Chondrocyte (in vitro differentiated cells): ENCODE data around the gene FBXO44. TPM values are rescaled to one million over a fixed set of nuclear protein-coding genes. Genes with fewer than 3 reads are reported as not detected.
A peak's percentile ranks its signal among the peaks of the same experiment; 100 is the strongest.

Experiments used
- DNase-seq: peaks from one replicate; pipeline ENCODE4 v3.0.0; 2021; ENCODE audit warnings: mixed read lengths, low spot score
- H3K27ac Mint-ChIP-seq: one replicate; pipeline ENCODE4 v1.8.0; 2021; ENCODE audit warnings: mild to moderate bottlenecking, moderate library complexity, mixed read lengths; ENCODE audit not compliant: unreplicated experiment
- H3K27me3 Mint-ChIP-seq: 2 replicates; pipeline ENCODE4 v1.8.0; 2021; ENCODE audit warnings: low read depth, mixed read lengths
- H3K36me3 Mint-ChIP-seq: 2 replicates; pipeline ENCODE4 v1.8.0; 2021; ENCODE audit warnings: low read depth, mixed read lengths
- H3K4me1 Mint-ChIP-seq: 2 replicates; pipeline ENCODE4 v1.8.0; 2021; ENCODE audit warnings: low read depth, mild to moderate bottlenecking, mixed read lengths
- H3K4me3 Mint-ChIP-seq: one replicate; pipeline ENCODE4 v1.8.0; 2021; ENCODE audit warnings: mild to moderate bottlenecking, moderate library complexity, mixed read lengths; ENCODE audit not compliant: unreplicated experiment
- H3K9me3 Mint-ChIP-seq: 2 replicates; pipeline ENCODE4 v1.8.0; 2021; ENCODE audit warnings: low read depth, mixed read lengths
- CTCF ChIP-seq: fragments of 200-600 bp; sonication (generic); IDR thresholded peaks from 2 replicates; pipeline ENCODE4 v1.5.0; 2021; ENCODE audit warnings: antibody characterized with exemption, mild to moderate bottlenecking, moderate library complexity
- total RNA-seq: library from RNA; stranded (reverse); gene quantifications from 3 replicates; pipeline ENCODE4 v1.2.1, GENCODE V29; 2021

FBXO44 gene
- total RNA-seq, 1 donor from 2014 or later = 17.5 TPM

GRCh38 chr1:11700601-11701467 is 46.2 kb downstream of the FBXO44 start:
- Mint-ChIP-seq H3K27ac (no peak overlapping the region), H3K36me3 (no peaks in the 10 kb centered on the region), H3K4me1 (no peaks in the 10 kb centered on the region), H3K4me3 (no peak overlapping the region), H3K9me3 (no peaks in the 10 kb centered on the region), H3K27me3 (peaks cover 49% of the 10 kb centered on the region)
- DNase-seq = peak; percentile 89
- TF ChIP-seq CTCF = no peak

- Mint-ChIP-seq H3K27ac (no peak overlapping the region), H3K9me3 (no peaks in the 10 kb centered on the region), H3K27me3 (peaks cover 52% of the 10 kb centered on the region), H3K36me3 (no peaks in the 10 kb centered on the region), H3K4me1 (no peaks in the 10 kb centered on the region), H3K4me3 (no peak overlapping the region)
- TF ChIP-seq CTCF = no peak
- DNase-seq = peak; percentile 62
Measured at GRCh38 chr1:11701551-11701961, 46.9 kb downstream of the FBXO44 start.

- H3K4me3 Mint-ChIP-seq = no peak overlapping the region
- DNase-seq = peak; percentile 56
- no peak for TF ChIP-seq CTCF
- no peaks in the 10 kb centered on the region for H3K36me3 Mint-ChIP-seq
- no peaks in the 10 kb centered on the region for H3K9me3 Mint-ChIP-seq
- no peak overlapping the region for H3K27ac Mint-ChIP-seq
- no peaks in the 10 kb centered on the region for H3K4me1 Mint-ChIP-seq
- peaks cover 52% of the 10 kb centered on the region for H3K27me3 Mint-ChIP-seq
Measured at GRCh38 chr1:11701981-11702803, 47.5 kb downstream of the FBXO44 start.

- Mint-ChIP-seq H3K36me3 (no peaks in the 10 kb centered on the region), H3K27me3 (peaks cover 43% of the 10 kb centered on the region), H3K27ac (no peak overlapping the region), H3K4me3 (no peak overlapping the region), H3K4me1 (peaks cover 3% of the 10 kb centered on the region), H3K9me3 (no peaks in the 10 kb centered on the region)
- no peak for TF ChIP-seq CTCF
- DNase-seq = peak; percentile 73
Measured at GRCh38 chr1:11703357-11704193, 48.9 kb downstream of the FBXO44 start.

GRCh38 chr1:11704194-11704529 is 49.5 kb downstream of the FBXO44 start:
- no peak overlapping the region for H3K27ac Mint-ChIP-seq

More at GRCh38 chr1:11704194-11704529, 49.5 kb downstream of the FBXO44 start:
- peaks cover 38% of the 10 kb centered on the region for H3K27me3 Mint-ChIP-seq
- no peak for TF ChIP-seq CTCF
- peaks cover 3% of the 10 kb centered on the region for H3K4me1 Mint-ChIP-seq
- no peaks in the 10 kb centered on the region for H3K36me3 Mint-ChIP-seq
- H3K4me3 Mint-ChIP-seq = no peak overlapping the region
- peak; percentile 62 for DNase-seq
- no peaks in the 10 kb centered on the region for H3K9me3 Mint-ChIP-seq
